GM21737 (cell line): Measurements from ENCODE around the gene IVD.

Experiments used
- ATAC-seq: cut with Tn5 transposase; IDR thresholded peaks from one replicate; pipeline ENCODE4 v1.9.1; 2021; ENCODE audit warnings: mild to moderate bottlenecking, moderate library complexity; ENCODE audit not compliant: unreplicated experiment

Gene IVD

DNA sequence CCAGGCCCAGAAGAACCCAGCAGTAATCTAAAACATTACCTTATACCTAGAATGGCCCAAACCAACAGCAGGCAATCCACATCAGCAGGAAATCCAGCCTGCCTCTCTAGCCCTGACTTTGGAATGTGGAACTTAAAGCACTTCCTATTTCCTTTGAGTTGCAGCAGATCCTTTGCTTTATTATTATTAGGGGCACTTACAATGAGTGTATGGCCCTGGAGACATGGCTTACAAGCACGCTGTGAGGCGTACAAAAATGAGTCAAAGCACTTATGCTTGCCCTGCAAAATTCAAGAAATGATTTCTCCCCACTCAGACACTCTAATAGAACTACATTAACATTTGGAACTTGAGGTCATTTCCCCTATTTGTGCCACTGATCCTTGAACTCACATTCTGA, 32.6 kb upstream of the IVD start:
- no peak for ATAC-seq

DNA sequence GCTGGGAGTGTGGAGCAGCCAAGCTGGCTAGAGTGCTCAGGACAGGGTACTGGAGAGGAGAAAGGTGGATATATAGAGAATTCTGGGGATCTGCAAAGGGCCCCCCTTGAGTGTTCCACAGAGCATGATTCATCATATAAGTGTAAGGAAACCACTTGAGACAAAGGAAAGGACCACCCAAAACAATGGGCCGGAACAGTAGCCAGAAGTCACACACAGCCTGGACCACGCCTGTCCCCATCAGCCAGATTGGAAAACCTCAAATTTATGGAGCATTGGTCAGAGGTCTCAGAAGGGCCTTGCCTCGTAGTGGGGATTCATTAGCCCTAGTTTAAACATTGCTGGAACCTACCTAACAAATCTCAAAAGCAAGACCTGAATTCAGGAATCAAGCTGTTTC, 28.0 kb upstream of the IVD start:
- no peak for ATAC-seq

DNA sequence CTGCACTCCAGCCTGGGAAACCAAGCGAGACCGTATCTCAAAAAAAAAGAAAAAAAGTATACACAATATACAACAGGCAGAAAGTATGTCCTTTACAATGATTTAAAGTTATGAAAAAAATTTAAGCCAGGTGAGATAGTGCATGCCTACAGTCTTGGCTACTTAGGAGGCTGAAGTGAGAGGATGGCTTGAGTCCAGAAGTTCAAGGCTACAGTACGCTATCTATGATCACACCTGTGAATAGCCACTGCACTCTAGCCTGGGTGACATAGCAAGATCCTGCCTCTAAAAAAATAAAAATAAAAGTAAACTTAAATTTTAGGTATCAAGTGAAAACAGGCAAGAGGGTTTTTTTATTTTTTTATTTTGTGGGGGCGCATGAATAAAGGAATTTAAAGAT, 26.2 kb upstream of the IVD start:
- no peak for ATAC-seq

DNA sequence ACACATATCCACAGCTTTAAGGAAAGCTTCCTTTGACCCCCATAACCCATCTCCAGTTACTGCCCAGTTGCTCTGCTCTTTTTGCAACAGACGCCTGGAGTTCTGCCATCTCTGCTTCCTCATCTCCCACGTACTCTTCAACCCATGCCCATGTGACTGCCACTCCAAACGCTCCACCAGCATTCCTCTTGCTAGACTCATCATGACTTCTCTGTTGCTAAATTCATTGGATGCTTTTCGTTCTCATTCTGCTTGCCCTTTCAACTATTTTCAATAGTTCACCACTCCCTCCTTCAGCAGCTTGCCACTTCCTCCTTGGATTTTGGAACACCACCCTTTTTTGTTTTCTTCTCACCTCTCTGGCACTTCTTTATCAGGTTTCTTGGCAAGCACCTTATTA, 25.7 kb upstream of the IVD start:
- no peak for ATAC-seq

DNA sequence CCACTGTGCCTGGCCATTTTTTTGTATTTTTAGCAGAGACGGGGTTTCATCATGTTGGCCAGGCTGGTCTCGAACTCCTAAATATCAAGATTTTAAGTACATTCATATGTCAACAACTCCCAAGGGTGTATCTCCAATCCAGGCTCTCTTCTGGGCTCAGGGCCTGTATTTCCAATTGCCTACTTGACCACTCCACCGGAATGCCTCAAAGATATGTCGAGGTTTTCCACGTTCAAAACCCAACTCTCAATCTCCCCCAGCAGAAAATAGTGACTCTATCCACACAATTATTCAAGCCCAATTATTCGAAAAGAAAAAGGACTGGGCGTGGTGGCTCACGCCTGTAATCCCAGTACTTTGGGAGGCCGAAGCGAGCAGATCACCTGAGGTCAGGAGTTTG, 25.0 kb upstream of the IVD start:
- no peak for ATAC-seq

DNA sequence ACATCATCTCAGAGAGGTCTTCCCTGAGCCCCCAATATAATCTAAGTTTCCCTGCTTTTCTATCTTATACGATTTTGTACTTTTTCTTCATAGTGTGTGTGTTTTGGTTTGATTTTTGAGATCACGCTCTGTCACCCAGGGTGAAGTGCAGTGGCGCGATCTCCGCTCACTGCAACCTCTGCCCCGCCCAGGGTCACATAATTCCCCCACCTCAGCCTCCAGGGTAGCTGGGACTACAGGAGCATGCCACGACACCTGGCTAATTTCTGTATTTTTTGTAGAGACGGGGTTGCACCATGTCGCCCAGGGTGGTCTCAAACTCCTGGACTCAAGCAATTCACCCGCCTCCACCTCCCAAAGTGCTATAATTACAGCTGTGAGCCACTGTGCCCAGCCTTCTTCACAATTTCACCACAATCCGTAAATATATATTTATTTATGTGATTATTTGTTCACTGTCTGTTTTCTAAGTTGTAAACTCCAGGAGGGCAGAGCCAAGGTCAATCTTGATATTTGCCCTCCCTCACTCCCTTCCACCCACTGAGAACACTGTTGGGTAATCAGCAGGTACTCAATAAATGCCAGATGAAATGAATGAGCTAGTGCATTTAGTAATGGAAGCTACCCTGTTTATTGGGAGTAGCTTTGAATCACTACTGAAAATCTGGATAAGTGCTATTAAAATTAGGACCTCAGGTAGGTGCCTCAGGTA, 23.6 kb upstream of the IVD start:
- ATAC-seq: no peak

DNA sequence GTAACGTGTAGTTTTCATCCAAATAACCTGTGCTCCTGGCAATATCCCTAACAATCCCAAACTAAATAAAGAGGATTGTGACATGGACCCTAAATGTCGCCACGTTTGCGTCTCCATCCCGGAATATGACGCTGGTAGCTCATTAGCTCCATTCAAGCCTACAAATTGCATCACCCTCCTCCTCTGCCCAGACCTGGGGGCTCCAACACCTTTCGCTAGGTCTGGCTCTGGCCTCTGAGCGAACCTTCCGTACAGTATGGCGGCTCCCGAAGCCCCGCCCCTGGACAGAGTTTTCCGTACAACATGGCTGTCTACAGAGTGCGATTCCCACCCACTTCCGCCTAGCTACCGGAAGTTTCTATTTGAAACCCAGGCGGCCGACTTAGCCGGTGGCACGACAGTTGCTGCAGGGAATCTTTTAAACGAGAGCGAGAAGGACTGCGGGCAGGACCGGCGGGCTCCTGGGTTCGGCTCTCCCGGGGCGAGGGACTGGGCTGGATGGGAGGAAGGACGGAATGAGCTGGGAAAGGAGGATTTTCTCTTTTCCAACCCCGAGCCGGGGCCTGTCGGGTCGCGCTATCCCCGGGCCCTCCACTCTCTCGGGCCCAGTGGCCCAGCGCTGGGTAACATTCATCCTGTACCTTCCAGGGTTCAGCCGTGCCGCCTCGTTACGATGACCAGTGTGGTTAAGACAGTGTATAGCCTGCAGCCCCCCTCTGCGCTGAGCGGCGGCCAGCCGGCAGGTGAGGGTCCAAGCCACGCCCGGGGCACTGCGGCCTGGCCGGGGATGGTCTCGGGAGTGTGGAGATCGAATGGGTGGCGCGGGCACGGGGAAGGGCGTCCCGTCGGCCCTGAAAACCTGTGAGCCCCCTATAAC, 22.8 kb upstream of the IVD start, which contains the start of gene KNSTRN:
TSS of gene KNSTRN (plus strand) at position 142 of the 877 bp plus-strand sequence. CDS start at position 257, 115 bp downstream.
- ATAC-seq: peak; percentile 94

DNA sequence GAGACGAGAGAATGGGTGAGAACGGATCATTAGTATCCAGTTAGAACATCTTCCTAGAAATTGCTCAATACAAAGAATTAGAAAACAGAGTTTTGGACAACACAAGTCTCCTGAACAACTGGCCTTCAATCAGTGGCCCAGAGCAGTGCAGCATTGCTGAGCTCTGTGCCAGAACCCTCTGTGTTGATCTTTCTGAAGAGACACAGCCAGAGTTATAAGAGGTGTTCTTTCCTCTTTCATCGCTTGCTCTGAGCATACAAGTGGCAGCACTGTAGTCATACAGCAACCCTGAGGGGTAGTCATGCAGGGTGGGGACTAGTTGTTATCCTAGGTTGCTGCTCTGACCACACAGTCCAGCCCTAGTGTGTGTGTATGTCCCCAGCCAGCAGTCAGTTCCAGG, 19.1 kb upstream of the IVD start:
- ATAC-seq: no peak

DNA sequence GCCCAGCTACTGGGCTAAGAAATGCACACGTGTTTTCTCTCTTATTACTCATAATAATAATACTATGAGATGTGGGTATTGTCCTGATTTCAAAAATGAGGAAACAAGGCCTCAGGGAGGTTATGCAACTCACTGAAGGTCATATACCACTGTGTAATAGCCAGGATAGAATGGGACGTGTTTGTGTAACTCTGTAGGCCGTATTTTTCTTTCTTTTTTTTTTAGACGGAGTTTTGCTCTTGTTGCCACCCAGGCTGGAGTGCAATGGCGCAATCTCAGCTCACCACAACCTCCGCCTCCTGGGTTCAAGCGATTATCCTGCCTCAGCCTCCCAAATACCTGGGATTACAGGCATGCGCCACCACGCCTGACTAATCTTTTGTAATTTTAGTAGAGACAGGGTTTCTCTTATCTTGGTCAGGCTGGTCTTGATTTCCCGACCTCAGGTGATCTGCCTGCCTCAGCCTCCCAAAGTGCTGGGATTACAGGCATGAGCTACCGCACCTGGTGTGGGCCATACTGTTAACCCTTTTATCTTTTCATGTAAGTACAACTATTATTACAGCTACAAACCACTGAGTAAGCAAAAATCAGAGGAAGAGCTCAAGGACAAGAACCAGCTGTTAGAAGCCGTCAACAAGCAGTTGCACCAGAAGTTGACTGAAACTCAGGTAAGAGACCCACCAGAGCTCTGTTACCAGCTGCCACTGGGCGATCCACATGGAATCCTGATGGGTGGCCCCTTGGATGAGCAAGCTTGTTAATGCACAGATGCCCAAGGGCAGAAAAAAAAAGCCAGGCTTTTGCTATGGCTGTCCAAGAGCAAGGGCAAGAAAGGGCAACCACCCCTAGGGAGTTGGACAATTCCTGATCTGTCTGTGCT, 16.4 kb upstream of the IVD start:
- ATAC-seq: no peak

DNA sequence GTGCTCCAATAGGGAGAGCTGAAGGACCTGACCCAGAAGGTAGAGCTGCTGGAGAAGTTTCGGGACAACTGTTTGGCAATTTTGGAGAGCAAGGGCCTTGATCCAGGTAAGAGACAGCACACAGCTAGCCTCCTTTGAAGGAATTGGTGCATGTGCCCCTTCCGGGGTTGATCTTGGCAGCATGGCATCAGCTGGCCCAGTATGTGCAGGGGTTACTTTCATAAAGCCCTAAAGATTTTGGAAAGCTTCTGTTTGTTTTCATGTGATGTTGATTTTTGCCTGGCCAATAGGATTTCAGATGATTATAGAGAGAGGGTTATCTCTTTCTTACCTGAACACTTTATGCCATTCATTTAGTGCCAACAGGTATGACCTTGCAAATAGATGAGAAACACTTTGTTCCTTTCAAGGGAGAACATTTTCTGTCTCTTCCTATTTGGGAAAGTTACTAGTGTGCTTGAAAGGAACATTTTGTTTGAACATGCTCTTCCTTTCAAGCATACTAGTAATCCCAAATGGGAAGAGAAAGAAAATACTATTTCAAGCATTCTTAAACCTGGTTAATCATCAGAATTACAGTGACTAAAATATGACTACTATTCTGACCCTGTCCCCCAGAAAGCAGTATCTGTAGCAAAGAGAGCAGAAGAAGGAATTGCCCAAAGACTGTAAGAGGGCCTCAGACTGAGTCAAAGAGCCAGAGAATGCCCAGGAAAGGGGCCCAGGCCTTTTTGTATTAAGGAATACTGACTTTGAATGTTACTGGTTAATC, 15.6 kb upstream of the IVD start:
- no peak for ATAC-seq

DNA sequence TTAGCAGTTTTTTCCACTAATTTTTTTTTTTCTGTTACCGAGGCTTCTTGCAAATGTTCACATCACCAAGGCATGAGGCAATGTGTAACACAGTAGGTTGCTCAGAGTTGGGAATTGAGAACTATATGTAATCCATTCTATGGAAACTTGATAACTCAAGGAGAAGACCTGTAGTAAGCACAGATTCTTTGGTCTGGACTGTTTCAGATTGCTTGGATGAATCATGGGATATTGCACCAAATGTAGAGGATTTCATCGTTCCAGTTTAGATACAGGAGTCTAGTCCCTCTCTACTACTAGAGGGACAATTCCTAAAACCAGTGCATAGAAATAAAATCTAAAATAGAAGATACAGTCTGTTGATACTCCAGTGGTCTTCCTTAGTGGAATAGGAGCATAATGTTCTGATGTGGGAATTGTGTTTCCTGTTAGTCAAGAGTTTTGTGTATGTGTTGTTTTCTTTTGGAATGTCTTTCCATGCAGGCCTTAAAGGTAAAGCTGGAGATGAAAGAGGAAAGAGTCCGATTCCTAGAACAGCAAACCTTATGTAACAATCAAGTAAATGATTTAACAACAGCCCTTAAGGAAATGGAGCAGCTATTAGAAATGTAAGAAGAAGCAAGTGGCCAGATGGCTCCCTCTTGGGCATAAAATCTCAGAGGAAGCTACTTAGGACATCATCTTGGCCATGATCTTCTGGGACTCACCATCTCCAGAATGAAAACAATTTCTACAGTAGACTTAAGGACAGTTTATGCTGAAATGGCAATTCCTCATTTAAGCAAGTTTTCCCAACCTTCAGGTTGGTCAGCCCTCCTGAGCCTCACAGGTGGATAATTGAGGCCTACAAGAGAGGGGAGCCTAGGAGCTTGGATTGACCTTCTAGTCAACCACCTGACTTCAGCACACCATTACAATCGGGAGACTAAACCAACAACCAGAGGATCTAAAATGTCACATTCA, 12.3 kb upstream of the IVD start:
- no peak for ATAC-seq

DNA sequence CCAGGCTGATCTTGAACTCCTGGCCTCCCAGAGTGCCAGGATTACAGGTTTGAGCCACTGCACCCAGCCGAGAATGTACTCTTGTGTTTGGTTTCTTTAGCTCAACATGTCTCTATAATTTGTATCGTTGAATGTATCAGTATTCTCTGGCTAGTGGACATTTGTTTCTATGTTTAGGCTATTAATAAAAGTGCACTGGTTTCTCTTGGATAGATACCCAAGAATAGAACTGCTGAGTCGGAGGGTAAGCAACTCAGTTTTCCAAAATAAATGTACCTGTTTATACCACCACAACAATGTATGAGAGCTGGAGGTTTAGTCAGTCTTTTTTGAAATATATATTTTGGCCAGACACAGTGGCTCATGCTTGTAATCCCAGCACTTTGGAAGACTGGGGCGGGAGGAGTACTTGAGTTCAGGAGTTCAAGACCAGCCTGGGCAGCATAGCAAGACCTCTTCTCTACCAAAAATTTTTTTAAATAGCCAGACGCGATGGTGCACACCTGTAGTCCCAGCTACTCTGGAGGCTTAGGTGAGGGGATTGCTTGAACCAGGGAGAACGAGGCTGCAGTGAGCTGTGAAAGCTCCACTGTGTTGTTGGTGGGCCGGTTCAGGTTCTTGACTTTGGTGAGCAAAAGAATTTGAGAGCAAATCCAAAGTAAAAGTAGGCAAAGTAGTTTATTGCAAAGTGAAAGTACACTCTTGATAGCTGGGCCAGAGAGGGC, 7.7 kb upstream of the IVD start:
- no peak for ATAC-seq

DNA sequence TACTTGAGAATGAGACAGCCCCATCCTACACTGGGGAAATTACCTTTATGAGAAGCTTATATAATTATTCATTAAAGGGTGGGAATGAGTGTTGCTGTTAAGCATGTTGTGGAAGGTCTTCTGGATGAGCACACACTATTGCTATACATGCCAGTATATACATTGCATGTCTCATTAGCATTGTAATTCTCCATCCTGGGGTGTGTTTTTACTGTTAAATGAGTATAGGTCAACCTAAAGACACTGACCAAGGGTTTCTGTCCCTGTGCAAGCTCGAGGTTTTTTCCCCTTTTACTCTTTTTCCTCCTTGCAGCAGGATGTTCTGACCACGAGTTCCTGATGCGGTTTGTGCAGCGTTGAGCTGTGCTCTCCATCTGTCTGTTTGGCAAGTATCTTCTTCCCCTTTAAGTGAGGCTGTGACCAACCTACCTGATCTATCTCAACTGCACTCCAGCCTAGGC, 7.2 kb upstream of the IVD start:
- peak; percentile 72 for ATAC-seq

DNA sequence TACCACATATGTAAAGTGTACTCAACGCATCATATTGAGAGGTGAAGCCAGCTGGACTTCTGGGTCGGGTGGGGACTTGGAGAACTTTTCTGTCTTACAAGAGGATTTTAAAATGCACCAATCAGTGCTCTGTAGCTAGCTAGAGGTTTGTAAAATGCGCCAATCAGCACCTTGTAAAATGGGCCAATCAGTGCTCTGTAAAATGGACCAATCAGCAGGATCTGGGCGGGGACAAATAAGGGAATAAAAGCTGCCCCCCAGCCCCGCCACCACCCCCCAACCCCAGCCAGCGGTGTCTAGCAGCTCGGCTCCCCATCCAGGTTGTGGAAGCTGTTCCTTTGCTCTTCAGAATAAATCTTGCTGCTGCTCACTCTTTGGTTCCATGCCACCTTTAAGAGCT, 6.2 kb upstream of the IVD start:
- ATAC-seq: no peak

DNA sequence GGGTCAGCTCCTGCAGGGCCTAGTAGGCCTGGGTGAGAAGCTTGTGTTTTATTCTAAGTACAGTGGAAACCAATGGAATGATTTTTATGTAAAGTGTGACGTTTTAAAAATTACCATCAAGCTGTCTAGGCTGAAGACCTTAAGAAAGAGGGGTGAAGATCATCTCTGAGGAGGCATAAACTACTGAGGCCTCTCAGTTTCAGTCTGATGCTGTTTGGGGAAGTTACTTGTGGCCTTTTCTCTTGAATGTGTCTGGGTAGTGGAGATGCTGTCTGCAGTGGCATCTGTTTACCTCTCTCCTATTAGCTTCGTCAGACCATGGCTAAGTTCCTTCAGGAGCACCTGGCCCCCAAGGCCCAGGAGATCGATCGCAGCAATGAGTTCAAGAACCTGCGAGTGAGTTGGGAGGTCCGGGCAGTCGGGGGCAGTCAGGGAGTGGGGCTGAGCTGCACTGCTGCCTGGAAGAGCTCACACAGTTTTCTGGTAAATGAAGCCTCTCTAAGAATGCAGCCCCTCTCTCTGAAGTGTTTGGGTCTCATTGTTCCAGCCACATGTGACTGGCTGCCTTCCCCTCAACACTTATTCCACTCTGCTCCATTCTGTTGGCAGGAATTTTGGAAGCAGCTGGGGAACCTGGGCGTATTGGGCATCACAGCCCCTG, 1.9 kb downstream of the IVD start:
- peak; percentile 48 for ATAC-seq

DNA sequence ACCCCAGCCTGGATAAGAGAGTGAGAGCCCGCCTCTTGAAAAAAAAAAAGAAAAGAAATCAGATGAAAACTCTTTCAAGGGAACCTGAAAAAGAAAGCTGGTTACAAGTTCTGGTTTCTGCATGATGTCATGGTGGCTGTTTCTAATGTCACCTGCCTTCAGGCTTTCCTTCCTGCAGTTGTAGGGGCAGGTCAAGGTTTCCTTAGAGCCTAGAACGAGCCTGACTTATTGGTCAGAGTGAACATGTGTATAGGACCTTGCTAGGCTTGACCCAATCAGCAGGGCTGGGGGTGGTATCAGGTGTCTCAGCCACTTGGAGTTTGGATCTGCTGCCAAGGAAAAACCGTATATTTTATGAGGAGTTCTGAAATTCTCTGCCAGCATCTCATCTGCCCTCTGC, 3.8 kb downstream of the IVD start:
- no peak for ATAC-seq

DNA sequence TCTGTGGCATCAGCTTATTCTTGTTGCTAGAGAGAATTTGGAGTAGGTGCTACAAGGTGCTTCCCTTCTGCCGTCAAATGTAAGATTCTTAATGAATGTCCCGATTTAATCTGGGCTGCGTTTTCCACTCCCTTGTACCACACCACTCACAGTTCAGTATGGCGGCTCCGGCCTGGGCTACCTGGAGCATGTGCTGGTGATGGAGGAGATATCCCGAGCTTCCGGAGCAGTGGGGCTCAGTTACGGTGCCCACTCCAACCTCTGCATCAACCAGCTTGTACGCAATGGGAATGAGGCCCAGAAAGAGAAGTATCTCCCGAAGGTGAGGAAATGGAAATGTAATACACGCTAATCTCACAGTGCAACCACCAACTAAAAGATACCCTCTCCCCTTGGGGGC, 4.9 kb downstream of the IVD start:
- ATAC-seq: no peak

DNA sequence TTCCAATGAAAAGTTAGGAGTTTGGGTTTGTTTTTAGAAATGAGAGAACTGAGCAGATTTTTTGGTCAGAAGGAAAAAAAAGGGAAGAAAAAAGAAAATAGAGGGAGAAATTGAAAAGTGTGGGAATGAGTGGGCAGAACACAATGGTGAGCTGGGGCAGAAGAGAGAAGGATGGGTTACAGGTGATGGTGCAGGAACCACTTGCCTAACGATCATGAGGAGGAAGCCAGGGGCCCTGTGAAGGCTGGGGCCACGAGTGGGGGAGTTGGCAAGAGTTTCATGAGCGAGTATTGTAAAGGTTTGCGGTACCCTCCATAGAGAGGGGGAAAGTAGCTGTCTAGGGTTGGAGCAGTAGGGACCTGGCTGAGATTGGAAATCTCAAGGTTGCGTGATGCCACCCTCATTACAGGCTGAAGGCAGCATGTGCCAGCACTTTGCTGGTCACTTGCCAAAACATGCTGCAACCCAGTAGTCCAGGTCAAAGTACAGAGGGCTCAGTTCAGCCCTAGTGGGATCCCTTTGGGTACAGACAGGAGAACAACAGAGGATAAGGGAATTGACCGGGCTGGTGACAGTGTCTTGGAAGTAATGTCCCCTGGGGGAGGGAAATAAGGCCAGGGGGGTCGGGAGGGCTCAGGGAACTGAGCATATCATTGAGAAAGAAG, 6.6 kb downstream of the IVD start:
- no peak for ATAC-seq
